ENCODE measurements around the gene FDXR. TPM values are rescaled to one million over a fixed set of nuclear protein-coding genes. Genes with fewer than 3 reads are reported as not detected.

FDXR gene
- polyA plus RNA-seq, 2 of the 4 experiments (the other 2 are of a cell fraction) = 32.5 to 43.3 TPM

GRCh38 chr17:74825952-74826719 is 46.7 kb downstream of the FDXR start:
- ChIA-PET CTCF (interaction anchor here (0.7 to 14.6 kb wide), 8 partner anchors 8 to 39 kb away, joined by 3 to 131 read pairs (median 10); partner anchors contain the start of gene GRIN2C), POLR2A (no interaction called here)
- Histone ChIP-seq H3K4me2 (no peak overlapping the region), H3K4me1 (no peaks in the 10 kb centered on the region), H3K4me3 (no peak overlapping the region), H3K27ac (no peak overlapping the region), H3K9me3 (no peaks in the 10 kb centered on the region)
- FAIRE-seq (no peak), DNase-seq (ENCODE audit: low read depth in 1 of 2, low spot score in 1 of 2) (no peak), ATAC-seq (no peak)
- 89% methylated on average over 9 of the region's 9 CpGs for WGBS (ENCODE audit: missing lambda C conversion rate)
- no peak for TF ChIP-seq KDM5A (IDR thresholded peaks at IDR 0.05)
- TF ChIP-seq CBX2 (IDR thresholded peaks at IDR 0.05; ENCODE audit: borderline replicate concordance, low read depth) = no peak

- DNase-seq (ENCODE audit: low read depth in 1 of 2, low spot score in 1 of 2) (no peak), FAIRE-seq (no peak), ATAC-seq (no peak)
- H3K4me3 ChIP-seq = no peak overlapping the region
- ChIA-PET CTCF (interaction anchor here (2.5 to 14.6 kb wide), 4 partner anchors 18 to 40 kb away, joined by 6 to 131 read pairs (median 26); no protein-coding TSS in a partner anchor), POLR2A (interaction anchor here (0.6 kb wide), 2 partner anchors 48 to 170 kb away, joined by 3 to 7 read pairs; partner anchors contain the start of gene FDXR)
- H3K27ac ChIP-seq = no peak overlapping the region
- WGBS (ENCODE audit: missing lambda C conversion rate) = 93% methylated on average over 11 of the region's 11 CpGs
- no peaks in the 10 kb centered on the region for H3K9me3 ChIP-seq
- no peaks in the 10 kb centered on the region for H3K4me1 ChIP-seq
- no peak overlapping the region for H3K4me2 ChIP-seq
- TF ChIP-seq EHF (CRISPR knock-in tag; IDR thresholded peaks at IDR 0.05) (no peak), EP300 (IDR thresholded peaks at IDR 0.05) (no peak), RNF2 (IDR thresholded peaks at IDR 0.05; ENCODE audit: borderline replicate concordance, low read depth) (no peak), KDM5A (IDR thresholded peaks at IDR 0.05) (no peak), TP53 (CRISPR knock-in tag; IDR thresholded peaks at IDR 0.05) (no peak), ZSCAN20 (CRISPR knock-in tag; IDR thresholded peaks at IDR 0.05) (no peak), POLR2AphosphoS2 (conservative IDR thresholded peaks at IDR 0.05; ENCODE audit: low read length) (no peak), FOXS1 (CRISPR knock-in tag; IDR thresholded peaks at IDR 0.05) (no peak), HDAC2 (IDR thresholded peaks at IDR 0.05) (no peak), CBX2 (IDR thresholded peaks at IDR 0.05; ENCODE audit: borderline replicate concordance, low read depth) (no peak), CBX8 (IDR thresholded peaks at IDR 0.05) (no peak), JUNB (IDR thresholded peaks at IDR 0.05) (no peak), SMC3 (IDR thresholded peaks at IDR 0.05) (no peak), MAX (IDR thresholded peaks at IDR 0.05) (no peak), ZNF302 (CRISPR knock-in tag; IDR thresholded peaks at IDR 0.05) (no peak), HOXB5 (CRISPR knock-in tag; IDR thresholded peaks at IDR 0.05) (no peak)
These were observed 47.7 kb downstream of the FDXR start for GRCh38 chr17:74824961-74825627.

- DNase-seq (ENCODE audit: low read depth in 1 of 2, low spot score in 1 of 2) (no peak), FAIRE-seq (no peak), ATAC-seq (no peak)
- H3K9me3 ChIP-seq = no peaks in the 10 kb centered on the region
- no peak overlapping the region for H3K4me2 ChIP-seq
- POLR2A ChIA-PET = no interaction called here
- H3K4me1 ChIP-seq = no peaks in the 10 kb centered on the region
- H3K27ac ChIP-seq = no peak overlapping the region
- WGBS (ENCODE audit: missing lambda C conversion rate) = 88% methylated on average over 12 of the region's 12 CpGs
- TF ChIP-seq PHF8 (IDR thresholded peaks at IDR 0.05; ENCODE audit: borderline replicate concordance, low read depth) = no peak
- TF ChIP-seq BCL3 (IDR thresholded peaks at IDR 0.05) = no peak
- TF ChIP-seq POLR2A (IDR thresholded peaks at IDR 0.05; ENCODE audit: low read length) = no peak
- no peak for TF ChIP-seq EP300 (IDR thresholded peaks at IDR 0.05)
- TF ChIP-seq FOSB (CRISPR knock-in tag; IDR thresholded peaks at IDR 0.05) = no peak
- TF ChIP-seq FOSL2 (IDR thresholded peaks at IDR 0.05) = no peak
- no peak for TF ChIP-seq FOSL2 (CRISPR knock-in tag; IDR thresholded peaks at IDR 0.05)
- TF ChIP-seq MAZ (IDR thresholded peaks at IDR 0.05; ENCODE audit: borderline replicate concordance, low read depth, low read length) = no peak
- no peak for TF ChIP-seq CHD4 (IDR thresholded peaks at IDR 0.05; ENCODE audit: borderline replicate concordance)
- TF ChIP-seq HEYL (CRISPR knock-in tag; IDR thresholded peaks at IDR 0.05) = no peak
- H3K4me3 ChIP-seq = no peak overlapping the region
- CTCF ChIA-PET = interaction anchor here (0.6 to 14.6 kb wide), 6 partner anchors 11 to 92 kb away, joined by 3 to 131 read pairs (median 4); no protein-coding TSS in a partner anchor
These were observed 49.8 kb downstream of the FDXR start for GRCh38 chr17:74822939-74823367.
